NCI-H526 (cell line): ENCODE results near the gene DOCK2.
A peak's percentile ranks its signal among the peaks of the same experiment; 100 is the strongest.

Experiments used
- DNase-seq, 2 experiments: peaks; one replicate each; lab custom pipeline; 2025; lab: John Stamatoyannopoulos, UW

Gene DOCK2

DNA sequence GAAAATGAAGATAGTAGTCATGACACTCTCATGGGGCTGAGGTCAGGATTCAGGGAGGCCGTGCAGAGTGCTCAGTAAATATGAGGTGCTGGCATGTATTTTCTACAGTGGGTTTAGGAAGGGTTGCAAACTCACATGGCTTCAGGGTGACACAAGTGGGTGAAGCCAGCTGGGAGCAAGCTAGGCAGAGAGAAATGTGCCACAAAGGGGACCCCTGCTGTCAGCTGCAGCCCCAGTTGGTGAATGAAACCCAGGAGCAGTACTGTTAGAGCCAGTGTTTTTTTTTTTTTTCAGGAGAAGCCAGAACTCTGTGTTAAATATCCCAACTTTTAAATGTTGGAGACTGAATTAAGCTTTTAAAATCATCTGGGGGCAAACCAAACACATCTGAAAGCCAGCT, 267.9 kb downstream of the DOCK2 start:
- no peak for DNase-seq

DNA sequence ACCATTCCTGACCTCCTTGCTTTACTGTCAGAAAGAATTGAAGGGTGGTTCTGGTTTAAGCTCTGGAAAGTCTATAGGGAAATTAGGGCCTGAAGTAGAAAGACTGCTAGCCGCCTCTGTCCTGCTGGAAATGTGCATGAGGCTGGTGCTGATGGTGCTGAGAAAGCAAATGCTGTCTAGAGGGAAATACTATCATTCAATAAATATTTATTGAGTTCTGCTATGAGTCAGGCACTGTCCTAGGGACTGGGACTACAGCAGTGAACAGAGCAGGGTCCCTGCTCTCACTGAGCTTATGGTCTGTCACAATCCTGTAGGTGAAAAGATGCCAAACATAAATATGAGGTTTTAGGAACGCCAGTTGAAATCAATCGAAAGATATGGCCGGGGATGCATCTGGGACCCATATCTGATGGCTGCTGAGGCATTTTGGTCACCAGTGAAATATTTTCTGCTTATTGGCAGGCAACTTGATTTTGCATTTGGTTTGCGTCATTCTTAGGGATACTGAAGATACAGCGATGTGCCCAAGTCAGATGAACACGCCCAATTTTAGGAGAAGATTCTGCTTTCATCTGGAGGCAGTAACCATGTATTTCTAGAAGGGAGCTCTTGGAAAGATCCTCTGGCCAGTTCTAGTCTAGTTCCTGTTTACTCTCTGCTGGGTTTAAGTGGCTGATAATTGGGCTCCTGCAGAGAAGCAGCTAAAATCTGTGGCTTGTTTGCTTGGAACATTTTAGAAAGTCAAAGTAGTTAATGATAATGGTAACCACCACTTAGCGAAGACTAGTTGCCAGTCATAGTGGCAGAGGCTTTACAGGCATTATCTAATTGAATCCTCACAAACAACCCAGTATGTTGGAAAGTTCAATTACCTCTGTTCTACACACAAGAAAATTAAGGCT, 269.9 kb downstream of the DOCK2 start:
- no peak for DNase-seq

DNA sequence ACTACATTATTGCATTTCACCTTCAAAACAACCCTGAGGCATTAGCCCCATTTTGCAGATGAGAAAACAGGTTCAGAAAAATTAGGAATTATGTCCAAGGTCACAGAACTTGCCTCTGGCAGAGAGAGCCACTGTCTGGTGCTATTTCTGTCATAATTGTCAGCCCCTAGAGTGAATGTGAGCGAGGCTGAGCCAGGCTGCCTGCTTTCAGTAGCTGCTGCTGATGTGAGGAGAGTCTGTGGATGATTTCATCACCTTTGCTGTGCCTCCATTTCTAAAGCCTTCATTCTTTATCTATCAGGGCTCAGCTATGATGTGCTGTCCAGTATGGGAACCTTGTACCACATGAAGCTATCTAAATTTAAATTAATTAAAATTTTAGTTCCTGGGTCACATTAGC, 271.8 kb downstream of the DOCK2 start:
- no peak for DNase-seq

DNA sequence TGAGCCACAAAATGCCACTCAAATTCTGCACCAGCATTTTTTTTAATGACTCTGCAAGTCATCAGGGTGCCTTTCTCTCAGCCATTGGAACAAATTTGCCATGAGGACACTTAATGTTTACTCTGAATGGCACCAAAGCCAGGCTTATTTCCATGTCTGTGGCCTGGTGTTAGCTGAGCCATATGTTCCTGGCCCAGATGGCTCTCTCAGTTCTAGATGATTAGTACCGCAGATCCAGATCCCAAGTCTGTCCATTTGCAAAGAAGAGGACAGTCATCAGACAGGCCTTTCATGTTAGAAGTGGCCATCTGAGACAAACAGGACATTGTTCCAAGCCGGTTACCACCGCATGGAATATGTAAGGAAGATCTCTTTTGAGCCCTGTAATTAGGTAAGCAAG, 272.9 kb downstream of the DOCK2 start:
- DNase-seq: no peak

DNA sequence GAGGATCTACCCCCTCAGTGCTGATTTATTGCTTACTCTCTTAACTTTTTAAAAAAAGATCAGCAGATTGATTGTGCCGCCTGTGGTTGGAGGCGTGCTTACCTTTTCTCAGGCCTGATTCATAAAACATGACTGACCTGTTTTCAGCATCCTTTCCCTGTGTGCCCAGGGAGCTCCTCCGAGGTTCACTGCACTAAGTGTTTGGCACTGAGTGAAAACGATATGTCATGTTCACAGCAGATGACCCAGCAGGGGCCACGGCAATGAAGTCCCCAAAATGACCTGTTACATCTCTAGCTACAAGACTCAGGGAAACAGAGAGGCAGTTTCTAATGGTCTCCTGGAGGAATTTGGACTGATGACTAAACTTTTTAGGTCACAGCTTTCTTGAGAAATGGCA, 273.3 kb downstream of the DOCK2 start:
- DNase-seq: no peak

DNA sequence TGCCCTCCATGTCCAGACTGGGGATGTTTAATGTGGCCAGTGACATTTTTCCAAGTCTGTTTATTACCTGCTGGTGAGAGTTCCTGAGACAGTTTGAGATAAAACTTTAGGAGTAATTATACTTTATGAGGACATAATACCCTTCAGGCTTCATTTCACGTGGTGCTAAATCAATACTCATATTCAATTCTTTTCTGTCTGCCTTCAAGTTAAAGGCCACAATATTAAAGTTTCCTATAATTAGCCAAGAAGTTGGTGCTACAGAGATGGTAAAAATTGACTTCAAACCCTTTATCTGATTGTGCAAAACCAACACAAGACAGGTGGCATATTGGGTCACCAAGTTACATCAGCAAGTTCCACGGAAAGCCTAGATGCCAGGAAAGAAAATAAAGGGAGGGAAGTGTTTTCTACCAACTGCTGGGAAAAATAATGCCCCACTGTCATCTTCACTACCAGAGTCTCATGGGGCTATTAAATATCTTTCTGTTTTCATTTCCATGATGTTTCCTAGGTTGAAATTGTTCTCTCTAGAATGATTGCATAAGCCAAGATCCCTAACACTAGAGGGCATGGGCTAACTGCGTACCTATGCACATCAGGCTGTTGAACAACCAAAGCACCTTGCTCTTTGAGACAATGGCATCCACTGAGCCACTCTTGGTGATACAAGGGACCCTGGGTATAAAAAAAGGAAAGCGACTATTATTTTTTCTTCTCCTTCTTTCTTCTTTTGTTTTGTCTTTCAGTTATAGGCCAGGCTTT, 274.6 kb downstream of the DOCK2 start:
- DNase-seq: peak; percentile 11 to 59

DNA sequence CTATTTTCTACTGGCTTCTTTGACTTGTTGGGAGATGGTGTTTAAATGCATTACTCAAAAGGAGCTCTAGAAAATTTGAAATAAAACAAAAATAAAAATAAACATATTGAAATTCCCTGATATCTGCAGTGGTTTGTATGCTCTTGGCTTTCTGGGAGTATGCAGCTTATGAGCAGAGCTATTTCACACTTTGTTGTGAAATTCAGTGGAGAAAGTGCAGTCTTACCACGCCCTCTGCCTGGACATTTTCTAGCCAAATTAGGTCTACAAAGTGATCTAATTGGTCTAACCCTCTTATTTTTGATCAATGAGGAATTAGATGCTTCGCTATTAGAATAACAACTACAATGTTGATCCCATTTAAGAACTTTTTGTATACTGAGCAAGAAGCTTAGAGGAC, 276.4 kb downstream of the DOCK2 start:
- DNase-seq: no peak

DNA sequence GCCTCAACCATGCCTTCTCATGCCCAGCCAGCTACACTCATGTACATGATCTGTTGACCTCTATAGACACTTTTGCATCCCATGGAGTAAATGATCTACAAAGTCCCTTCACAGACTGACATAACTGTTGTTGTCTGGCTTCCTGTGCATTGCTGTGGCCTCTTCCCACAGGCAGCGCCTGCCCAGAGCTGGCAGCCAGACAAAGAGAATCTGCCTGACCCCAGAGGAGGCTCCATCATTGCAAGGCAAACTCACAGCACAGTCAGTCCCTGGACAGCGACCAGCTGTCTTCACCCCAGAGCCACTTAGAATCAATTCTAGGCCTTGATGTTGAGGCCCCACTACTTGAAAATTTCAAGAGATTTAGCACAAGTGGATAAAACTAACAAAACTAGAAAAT, 277.7 kb downstream of the DOCK2 start:
- DNase-seq: no peak

DNA sequence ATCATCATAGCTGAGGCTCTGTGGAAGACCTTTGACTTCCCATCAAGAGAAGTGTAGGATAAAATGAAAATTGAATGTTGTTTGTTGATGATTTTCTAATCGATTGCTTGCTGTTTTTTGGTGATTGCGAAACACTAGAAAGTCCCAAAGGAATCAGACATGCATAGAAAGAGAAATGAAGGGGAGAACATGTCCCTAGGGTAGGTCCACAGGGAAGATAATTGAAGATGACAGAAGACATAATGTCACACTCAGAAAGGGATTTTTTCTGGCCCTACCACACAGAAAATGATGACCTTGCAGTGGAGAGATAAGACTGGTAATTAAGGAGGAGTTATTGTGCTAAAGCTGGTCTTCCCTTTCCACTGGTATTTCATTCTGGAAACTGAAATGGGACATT, 280.4 kb downstream of the DOCK2 start:
- no peak for DNase-seq

DNA sequence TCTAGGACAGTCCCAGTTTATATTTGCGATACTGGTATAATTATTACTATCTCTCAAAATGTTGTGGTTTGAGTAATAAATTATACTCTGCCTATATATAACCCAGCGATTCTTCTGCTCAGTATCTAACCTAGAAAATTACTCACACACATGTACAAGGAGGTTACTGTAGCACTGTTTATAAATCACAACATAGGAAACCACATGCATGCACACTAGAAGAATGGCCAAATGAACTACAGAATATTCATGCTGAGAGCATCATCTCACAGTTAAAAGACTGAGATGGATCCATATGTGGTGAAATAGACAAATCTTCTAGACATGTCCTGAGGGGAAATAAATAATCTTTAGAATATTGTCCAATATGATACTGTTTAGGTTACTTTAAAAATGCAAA, 281.2 kb downstream of the DOCK2 start:
- no peak for DNase-seq

DNA sequence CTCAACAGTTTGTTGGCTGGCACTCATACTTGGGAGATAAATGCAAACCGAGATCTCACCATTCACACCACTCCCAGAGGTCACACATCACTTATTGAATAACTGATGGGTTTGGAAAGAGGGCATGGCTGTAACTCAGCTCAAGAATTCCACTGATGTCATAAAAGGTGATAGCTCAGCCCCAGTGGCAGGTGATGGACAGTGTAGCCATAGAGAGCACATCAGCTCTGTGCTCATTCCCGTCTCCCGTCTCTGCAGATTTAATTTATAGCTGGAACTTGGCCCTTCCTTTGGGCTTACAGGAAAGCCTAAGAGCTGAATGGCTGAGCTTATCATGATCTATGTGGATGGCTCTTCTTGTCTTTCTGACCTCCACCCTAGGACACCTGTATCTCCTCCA, 283.4 kb downstream of the DOCK2 start:
- DNase-seq: no peak

DNA sequence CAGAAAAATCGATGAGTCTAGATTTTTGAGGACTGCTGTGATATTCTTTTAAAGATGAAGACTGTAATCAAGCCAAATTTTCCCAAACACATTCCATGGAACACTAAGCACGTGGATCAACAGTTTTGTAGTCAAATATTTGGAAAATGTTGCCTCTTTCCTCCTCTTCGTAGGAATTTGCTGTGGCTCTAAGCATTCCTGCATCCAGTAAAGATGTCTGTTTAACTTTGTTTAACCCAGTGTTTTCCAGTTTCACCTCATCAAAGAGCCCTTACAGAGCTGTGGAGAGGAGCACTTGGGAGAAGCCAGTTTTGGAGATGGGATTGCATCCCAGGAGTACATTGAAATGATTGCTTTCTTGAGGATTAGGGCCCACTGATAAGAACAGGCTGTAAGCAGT, 284.3 kb downstream of the DOCK2 start:
- DNase-seq: no peak

DNA sequence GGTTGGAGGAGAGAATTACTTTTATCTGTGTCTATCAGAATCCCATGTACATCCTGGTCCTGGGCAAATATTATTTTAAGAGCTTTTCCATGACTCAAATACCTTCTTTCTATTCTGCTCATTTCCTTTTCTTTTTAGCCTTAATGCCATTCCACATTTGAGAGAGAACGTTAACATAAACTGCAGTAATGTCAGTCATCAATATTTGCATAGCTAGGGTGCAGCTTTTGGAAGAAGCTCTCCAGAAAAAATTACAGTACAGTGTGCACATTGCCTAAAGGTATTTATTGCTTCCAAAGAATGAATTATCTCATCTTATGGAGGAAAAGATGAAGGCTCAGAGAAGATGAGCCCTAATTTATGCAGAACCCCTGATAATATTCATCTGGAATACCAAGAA, 284.9 kb downstream of the DOCK2 start:
- peak in 1 of 2 experiments; percentile 51 for DNase-seq

DNA sequence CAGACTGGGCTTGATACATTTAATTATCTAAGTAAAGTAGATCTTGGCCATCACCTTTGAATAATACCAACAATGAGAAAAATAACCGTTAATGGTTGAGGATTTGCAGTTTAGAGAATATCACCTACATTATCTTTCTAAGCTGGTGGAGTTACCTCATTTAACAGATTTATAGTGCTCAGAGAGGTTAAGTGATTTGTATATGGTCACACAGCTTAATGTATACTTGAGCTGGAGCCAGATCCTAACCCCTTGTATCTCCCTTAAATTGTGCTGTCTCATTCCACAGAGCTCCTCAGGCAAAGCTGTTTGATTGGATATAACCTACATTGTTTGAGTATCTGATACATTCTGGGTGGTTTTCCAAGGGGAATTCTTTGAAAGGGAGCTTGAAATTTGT, 285.4 kb downstream of the DOCK2 start:
- no peak for DNase-seq

DNA sequence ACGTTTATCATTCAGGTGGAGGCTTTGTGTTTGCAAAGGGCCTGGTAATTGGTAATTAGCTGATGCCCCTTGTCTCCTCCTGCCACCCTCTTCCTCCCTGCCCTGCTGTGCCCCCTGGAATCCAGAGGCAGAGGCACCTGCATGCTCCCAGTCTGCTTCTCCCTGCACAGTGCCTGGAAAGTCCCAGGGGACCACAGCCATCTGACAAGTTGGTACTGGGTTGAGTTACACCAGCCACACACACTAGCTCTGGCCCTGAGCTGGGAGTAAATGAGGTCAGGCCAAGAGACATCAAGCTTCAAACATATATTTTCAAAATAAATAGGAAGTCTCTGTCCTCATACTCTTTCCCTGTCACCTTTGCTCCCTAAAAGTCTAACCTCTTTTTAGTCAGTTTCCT, 286.9 kb downstream of the DOCK2 start:
- DNase-seq: peak; percentile 67 to 87

DNA sequence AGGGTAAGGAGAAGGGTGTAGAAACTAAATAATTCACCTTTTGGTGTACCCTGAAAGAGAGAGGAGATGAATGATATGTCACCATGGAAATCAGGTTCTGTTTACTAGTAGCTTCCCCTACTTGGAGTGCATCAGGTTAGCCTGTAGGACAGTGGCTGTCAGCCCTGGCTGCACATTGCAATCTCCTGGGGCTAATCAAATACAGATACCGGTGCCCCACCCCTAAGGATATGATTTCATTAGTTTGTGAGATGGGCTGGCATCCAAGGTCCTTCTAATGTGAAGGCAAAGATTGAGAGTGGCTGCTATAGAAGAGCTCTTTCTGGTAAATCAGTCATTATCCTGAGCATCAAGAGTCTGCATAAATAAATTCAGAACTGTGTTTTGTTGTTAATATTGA, 296.1 kb downstream of the DOCK2 start:
- peak in 1 of 2 experiments; percentile 46 for DNase-seq

DNA sequence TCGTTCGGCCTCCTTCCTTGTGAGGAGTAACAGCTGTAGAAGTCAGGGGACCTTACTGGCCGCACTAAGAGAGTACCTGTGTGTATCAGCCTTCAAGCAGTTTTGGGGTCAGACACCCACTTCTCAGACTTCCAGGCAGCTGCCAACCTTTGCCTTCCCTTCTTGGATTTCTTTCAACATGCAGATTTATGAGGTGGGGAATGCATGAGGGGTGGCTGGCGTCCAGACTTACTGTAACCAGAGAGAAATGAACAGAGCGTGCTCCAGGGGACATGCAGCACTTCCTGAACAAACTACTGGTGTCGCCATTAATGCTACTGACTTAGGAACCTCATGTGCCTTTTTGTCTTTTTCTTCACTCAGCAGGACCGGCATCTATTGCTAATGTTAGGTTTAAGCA, 296.5 kb downstream of the DOCK2 start:
- no peak for DNase-seq

DNA sequence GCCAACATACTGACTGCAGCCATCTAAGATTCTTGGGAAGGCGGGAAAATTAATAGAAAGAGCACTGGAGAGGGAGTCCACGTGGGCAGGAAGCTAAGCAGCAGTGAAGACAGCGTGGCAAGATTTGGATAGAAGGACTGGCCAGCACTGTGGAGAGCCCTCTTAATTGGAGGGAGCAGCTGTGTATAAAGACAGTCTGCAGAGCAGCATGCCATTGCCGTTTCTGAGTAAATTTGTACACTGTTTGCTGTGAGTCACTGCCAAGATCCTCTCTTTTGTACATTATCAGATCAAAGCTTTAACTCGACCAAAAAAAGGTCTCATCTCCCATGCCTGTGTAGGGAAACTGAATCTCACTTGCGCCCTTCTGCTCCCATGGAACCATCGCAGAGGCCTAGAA, 297.9 kb downstream of the DOCK2 start:
- no peak for DNase-seq

DNA sequence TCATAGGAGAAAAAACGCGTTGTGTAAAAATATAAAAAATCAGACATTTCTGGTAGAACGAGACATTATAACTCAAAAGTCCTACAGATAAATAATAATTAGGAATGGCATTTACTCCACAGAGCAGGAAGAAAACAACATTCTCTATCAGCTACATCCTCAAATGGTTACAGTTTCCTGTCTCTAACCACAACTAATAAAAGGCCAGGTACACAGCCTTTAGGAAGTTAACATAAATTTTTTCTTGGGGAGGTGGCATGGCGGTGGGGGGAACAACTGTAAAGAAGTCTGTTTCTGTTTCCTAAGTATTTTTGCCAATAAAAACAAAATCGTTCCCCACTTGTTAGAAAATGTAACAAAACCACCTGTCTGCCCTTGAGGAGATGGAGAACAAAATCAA, 298.7 kb downstream of the DOCK2 start:
- DNase-seq: peak in 1 of 2 experiments; percentile 55

DNA sequence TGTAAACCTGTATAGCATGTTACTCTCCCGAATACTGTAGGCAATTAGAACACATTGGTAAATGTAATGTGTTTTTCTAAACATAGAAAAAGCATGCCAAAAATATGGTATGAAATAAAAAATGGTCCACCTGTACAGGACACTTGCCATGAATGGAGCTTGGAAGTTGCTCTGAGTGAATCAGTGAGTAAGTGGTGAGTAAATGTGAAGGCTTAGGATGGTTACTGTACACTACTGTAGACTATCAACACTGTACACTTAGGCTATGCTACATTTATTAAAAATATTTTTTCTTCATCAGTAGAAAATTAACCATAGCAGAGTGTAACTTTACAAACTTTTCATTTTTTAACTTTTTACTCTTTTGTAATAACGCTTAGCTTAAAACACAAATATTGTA, 301.4 kb downstream of the DOCK2 start:
- DNase-seq: no peak

DNA sequence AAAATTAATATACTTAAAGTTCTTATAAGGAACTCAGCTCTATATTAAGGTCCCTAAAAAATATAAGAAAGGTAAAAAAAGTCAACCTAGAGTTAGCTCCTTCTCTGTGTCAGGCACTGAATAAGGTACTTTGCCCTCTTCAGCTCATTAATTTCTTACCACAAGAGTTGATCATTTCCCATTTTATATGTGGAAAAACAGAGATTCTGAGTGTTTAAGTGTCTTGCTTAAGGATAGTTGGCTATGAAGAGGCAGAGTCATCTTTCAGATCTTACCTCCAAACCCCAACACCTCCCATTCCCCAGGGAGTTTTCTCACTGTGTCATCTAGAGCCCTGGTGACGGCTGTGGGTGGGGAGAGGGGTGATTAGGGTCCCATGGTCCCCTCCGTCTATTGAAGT, 302.7 kb downstream of the DOCK2 start:
- no peak for DNase-seq

DNA sequence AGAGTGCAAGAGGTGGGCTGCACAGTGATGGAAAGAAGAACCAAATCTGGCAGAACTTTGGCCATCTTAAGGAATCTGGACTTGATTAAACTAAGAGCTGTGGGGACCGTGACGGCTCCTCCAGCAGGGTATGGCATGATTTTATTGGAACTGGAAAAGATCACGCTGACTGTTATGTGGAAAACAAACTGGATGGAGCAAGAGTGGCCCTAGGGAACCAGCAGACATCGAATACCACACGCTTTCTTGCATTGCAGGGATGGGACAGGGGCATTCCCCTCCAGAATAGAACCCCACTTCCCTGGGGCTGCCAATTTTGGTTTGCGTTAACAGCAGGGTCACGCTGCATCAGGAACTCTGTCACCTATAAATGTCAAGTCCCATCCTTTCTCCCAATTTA, 304.5 kb downstream of the DOCK2 start:
- no peak for DNase-seq

DNA sequence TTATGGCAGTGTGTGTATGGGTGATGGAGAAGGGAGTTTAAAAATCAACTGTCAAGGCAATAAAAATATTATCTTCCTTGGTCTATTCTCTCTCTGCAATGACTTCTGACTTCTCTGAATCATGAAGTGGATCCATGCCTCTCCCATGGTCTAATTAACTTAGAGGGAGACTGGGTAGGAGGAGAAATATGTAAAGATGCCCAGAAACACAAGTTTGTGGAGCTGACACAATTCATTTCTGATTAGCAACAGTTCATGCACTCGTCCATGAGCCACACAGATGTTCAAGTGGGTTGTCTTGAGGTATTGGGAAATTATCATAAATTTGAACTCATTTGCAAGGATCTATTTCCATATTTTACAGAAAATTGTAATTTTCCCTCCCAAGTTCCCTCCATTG, 305.1 kb downstream of the DOCK2 start:
- DNase-seq: no peak
